Nephron progenitor cell (in vitro differentiated cells): ENCODE data around the gene DOCK9.

Experiments
- DNase-seq: peaks from one replicate; pipeline ENCODE4 v3.0.0; 2021
- H3K27ac Mint-ChIP-seq: 2 replicates; pipeline ENCODE4 v1.8.0; 2021; ENCODE audit warnings: mild to moderate bottlenecking, moderate library complexity, mixed read lengths
- H3K27me3 Mint-ChIP-seq: 2 replicates; pipeline ENCODE4 v1.8.0; 2021; ENCODE audit warnings: mild to moderate bottlenecking, low read depth, mixed read lengths; ENCODE audit not compliant: poor library complexity
- H3K36me3 Mint-ChIP-seq: 2 replicates; pipeline ENCODE4 v1.8.0; 2021; ENCODE audit warnings: low read depth, mixed read lengths
- H3K4me1 Mint-ChIP-seq: 2 replicates; pipeline ENCODE4 v1.8.0; 2021; ENCODE audit warnings: mixed read lengths
- H3K4me3 Mint-ChIP-seq: 2 replicates; pipeline ENCODE4 v1.8.0; 2021; ENCODE audit warnings: mild to moderate bottlenecking, moderate library complexity, mixed read lengths
- H3K9me3 Mint-ChIP-seq: 2 replicates; pipeline ENCODE4 v1.8.0; 2021; ENCODE audit warnings: mild to moderate bottlenecking, moderate library complexity, mixed read lengths
- TF ChIP-seq, protein P1 (sequence below): fragments of 200-600 bp; sonication (generic); IDR thresholded peaks from 2 replicates; pipeline ENCODE4 v1.5.0; 2021; ENCODE audit warnings: antibody characterized with exemption

DOCK9 gene

DNA sequence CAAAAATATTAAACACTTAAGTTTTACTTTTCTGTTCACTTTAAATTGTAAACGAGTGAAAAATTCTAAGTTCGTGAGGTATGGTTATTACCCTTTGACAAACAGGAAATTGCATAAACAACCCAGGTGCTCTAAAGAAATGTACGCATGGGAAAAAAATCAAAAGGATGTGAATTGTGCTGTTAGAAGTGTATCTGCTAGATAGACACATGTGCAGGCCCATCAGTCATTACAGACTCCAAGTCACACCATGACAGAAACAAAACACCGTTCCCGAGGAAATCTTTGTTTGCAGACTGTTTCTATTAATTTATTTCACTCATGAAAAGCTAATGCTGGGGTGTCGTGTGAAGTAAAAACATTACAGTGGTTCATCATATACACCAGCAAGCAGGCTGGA, 17.0 kb upstream of the DOCK9 start:
- peaks cover 34% of the 10 kb centered on the region for H3K4me1 Mint-ChIP-seq
- H3K27ac Mint-ChIP-seq = no peak overlapping the region
- no peak for DNase-seq
- H3K36me3 Mint-ChIP-seq = no peaks in the 10 kb centered on the region
- H3K9me3 Mint-ChIP-seq = no peaks in the 10 kb centered on the region
- H3K4me3 Mint-ChIP-seq = no peak overlapping the region
- H3K27me3 Mint-ChIP-seq = peaks cover 9% of the 10 kb centered on the region
- TF ChIP-seq, protein P1, sequence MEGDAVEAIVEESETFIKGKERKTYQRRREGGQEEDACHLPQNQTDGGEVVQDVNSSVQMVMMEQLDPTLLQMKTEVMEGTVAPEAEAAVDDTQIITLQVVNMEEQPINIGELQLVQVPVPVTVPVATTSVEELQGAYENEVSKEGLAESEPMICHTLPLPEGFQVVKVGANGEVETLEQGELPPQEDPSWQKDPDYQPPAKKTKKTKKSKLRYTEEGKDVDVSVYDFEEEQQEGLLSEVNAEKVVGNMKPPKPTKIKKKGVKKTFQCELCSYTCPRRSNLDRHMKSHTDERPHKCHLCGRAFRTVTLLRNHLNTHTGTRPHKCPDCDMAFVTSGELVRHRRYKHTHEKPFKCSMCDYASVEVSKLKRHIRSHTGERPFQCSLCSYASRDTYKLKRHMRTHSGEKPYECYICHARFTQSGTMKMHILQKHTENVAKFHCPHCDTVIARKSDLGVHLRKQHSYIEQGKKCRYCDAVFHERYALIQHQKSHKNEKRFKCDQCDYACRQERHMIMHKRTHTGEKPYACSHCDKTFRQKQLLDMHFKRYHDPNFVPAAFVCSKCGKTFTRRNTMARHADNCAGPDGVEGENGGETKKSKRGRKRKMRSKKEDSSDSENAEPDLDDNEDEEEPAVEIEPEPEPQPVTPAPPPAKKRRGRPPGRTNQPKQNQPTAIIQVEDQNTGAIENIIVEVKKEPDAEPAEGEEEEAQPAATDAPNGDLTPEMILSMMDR = no peak

DNA sequence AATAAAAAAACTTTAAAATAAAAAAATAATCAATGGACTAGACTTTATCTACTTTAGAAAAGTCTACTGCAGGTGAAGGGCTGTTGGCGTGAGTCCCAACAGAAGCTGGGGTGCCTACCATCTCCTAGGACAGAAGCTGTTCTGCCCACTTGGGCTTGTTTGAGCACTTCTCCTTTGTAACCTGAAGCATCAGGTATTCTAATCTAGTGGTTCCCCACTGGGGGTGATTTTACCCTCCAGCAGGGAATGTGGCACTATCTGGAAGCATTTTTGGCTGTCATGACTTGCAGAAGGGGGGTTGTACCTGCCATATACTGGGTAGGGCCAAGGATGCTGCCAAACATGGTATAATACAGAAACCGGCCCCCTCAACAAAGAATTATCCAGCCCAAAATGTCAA, 16.2 kb upstream of the DOCK9 start:
- Mint-ChIP-seq H3K4me3 (no peak overlapping the region), H3K9me3 (no peaks in the 10 kb centered on the region), H3K36me3 (no peaks in the 10 kb centered on the region), H3K4me1 (peaks cover 30% of the 10 kb centered on the region), H3K27ac (no peak overlapping the region), H3K27me3 (peaks cover 9% of the 10 kb centered on the region)
- no peak for DNase-seq
- TF ChIP-seq, protein P1 = no peak

DNA sequence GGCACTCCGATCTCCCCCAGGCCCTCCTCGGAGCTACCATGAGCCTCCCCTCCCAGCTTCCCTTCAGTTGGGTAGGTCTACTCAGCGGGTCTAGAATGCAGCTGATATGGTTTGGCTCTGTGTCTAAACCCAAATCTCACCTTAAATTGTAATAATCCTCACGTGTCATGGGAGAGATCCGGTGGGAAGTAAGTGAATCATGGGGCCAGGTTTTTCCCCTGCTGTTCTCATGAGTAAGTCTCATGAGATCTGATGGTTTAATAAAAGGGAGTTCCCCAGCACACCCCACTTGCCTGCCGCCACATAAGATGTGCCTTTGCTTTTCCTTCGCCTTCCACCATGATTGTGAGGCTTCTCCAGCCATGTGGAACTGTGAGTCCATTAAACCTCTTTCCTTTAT, 14.5 kb upstream of the DOCK9 start:
- peaks cover 6% of the 10 kb centered on the region for H3K27me3 Mint-ChIP-seq
- TF ChIP-seq, protein P1 = no peak
- H3K4me1 Mint-ChIP-seq = peaks cover 23% of the 10 kb centered on the region
- H3K36me3 Mint-ChIP-seq = no peaks in the 10 kb centered on the region
- H3K4me3 Mint-ChIP-seq = no peak overlapping the region
- H3K27ac Mint-ChIP-seq = no peak overlapping the region
- H3K9me3 Mint-ChIP-seq = no peaks in the 10 kb centered on the region
- no peak for DNase-seq

DNA sequence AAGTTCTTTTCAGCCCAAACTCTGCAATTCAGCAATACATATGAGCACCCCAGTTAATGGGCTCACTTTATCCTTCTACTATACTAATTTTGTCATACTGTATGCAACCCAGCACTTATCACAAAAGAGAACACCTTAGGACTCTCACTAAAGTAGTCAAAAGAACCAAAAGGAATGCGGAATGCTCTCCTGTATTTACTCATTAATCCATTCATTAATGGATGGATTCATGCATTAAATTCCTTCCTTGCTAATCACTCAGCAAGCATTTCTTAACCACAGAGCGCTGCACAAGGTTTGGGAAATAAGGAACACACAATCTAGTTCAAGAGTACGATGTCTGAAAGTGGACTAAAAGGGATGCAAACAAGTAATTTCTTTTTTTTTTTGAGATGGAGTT, 12.8 kb upstream of the DOCK9 start:
- DNase-seq = no peak
- H3K4me3 Mint-ChIP-seq = no peak overlapping the region
- H3K27me3 Mint-ChIP-seq = peaks cover 6% of the 10 kb centered on the region
- H3K4me1 Mint-ChIP-seq = peaks cover 31% of the 10 kb centered on the region
- no peaks in the 10 kb centered on the region for H3K9me3 Mint-ChIP-seq
- TF ChIP-seq, protein P1 = no peak
- H3K27ac Mint-ChIP-seq = no peak overlapping the region
- H3K36me3 Mint-ChIP-seq = no peaks in the 10 kb centered on the region

GRCh38 chr13:98989469-98990235, 11.8 kb upstream of the DOCK9 start:
- Mint-ChIP-seq H3K4me1 (peaks cover 37% of the 10 kb centered on the region), H3K27ac (no peak overlapping the region), H3K27me3 (peaks cover 6% of the 10 kb centered on the region), H3K4me3 (no peak overlapping the region), H3K36me3 (no peaks in the 10 kb centered on the region), H3K9me3 (no peaks in the 10 kb centered on the region)
- TF ChIP-seq, protein P1 = no peak
- no peak for DNase-seq

- H3K9me3 Mint-ChIP-seq = no peaks in the 10 kb centered on the region
- TF ChIP-seq, protein P1 = no peak
- DNase-seq = no peak
- H3K36me3 Mint-ChIP-seq = no peaks in the 10 kb centered on the region
- peaks cover 6% of the 10 kb centered on the region for H3K27me3 Mint-ChIP-seq
- H3K27ac Mint-ChIP-seq = no peak overlapping the region
- no peak overlapping the region for H3K4me3 Mint-ChIP-seq
- peaks cover 43% of the 10 kb centered on the region for H3K4me1 Mint-ChIP-seq
Measured at GRCh38 chr13:98988780-98989179, 10.9 kb upstream of the DOCK9 start.
